Panc1 (cell line): ENCODE data around the gene MADCAM1.

Experiments used
- POLR2AphosphoS5 ChIP-seq: IDR thresholded peaks from 2 replicates; pipeline ENCODE4 v1.6.1; 2012; ENCODE audit warnings: mild to moderate bottlenecking, low read depth, low read length, moderate library complexity
- TF ChIP-seq, protein P1 (sequence below): fragments of 450-650 bp; IDR thresholded peaks from 2 replicates; pipeline ENCODE4 v1.5.1; 2017; ENCODE audit warnings: mild to moderate bottlenecking
- TF ChIP-seq, protein P2 (sequence below), 2 experiments: IDR thresholded peaks; 2 replicates each; pipeline ENCODE4 v1.6.1; 2011 to 2012; ENCODE audit warnings: low read depth in 2 of 2, control low read depth in 1 of 2, low read length in 1 of 2, mild to moderate bottlenecking in 1 of 2, moderate library complexity in 1 of 2; ENCODE audit not compliant: insufficient read depth in 1 of 2

DNA sequence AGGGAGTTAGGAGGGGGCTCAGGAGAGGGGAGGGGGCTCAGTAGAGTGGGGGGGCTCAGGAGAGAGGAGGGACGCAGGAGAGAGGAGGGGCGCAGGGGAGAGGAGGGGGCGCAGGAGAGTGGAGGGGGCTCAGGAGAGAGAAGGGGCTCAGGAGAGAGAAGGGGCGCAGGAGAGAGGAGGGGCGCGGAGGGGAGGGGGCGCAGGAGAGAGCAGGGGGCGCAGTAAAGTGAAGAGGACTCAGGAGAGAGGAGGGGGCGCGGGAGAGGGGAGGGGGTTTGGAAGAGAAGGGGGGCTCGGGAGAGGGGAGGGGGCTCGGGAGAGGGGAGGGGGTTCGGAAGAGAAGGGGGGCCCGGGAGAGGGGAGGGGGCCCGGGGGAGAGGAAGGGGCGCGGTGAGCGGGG is 700 bp downstream of the MADCAM1 start:
- TF ChIP-seq, protein P1, sequence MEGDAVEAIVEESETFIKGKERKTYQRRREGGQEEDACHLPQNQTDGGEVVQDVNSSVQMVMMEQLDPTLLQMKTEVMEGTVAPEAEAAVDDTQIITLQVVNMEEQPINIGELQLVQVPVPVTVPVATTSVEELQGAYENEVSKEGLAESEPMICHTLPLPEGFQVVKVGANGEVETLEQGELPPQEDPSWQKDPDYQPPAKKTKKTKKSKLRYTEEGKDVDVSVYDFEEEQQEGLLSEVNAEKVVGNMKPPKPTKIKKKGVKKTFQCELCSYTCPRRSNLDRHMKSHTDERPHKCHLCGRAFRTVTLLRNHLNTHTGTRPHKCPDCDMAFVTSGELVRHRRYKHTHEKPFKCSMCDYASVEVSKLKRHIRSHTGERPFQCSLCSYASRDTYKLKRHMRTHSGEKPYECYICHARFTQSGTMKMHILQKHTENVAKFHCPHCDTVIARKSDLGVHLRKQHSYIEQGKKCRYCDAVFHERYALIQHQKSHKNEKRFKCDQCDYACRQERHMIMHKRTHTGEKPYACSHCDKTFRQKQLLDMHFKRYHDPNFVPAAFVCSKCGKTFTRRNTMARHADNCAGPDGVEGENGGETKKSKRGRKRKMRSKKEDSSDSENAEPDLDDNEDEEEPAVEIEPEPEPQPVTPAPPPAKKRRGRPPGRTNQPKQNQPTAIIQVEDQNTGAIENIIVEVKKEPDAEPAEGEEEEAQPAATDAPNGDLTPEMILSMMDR = no peak
- TF ChIP-seq POLR2AphosphoS5 = no peak
- TF ChIP-seq, protein P2, sequence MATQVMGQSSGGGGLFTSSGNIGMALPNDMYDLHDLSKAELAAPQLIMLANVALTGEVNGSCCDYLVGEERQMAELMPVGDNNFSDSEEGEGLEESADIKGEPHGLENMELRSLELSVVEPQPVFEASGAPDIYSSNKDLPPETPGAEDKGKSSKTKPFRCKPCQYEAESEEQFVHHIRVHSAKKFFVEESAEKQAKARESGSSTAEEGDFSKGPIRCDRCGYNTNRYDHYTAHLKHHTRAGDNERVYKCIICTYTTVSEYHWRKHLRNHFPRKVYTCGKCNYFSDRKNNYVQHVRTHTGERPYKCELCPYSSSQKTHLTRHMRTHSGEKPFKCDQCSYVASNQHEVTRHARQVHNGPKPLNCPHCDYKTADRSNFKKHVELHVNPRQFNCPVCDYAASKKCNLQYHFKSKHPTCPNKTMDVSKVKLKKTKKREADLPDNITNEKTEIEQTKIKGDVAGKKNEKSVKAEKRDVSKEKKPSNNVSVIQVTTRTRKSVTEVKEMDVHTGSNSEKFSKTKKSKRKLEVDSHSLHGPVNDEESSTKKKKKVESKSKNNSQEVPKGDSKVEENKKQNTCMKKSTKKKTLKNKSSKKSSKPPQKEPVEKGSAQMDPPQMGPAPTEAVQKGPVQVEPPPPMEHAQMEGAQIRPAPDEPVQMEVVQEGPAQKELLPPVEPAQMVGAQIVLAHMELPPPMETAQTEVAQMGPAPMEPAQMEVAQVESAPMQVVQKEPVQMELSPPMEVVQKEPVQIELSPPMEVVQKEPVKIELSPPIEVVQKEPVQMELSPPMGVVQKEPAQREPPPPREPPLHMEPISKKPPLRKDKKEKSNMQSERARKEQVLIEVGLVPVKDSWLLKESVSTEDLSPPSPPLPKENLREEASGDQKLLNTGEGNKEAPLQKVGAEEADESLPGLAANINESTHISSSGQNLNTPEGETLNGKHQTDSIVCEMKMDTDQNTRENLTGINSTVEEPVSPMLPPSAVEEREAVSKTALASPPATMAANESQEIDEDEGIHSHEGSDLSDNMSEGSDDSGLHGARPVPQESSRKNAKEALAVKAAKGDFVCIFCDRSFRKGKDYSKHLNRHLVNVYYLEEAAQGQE (IDR thresholded peaks at IDR 0.05; ENCODE audit: insufficient read depth in 1 of 2, low read depth in 2 of 2, low read length in 1 of 2) = no peak
